ENCODE results near the gene SMAD9.

Gene SMAD9

GRCh38 chr13:36862002-36862685 lies 57.9 kb downstream of the SMAD9 start:
- no peak for DNase-seq

GRCh38 chr13:36859259-36859658 lies 60.8 kb downstream of the SMAD9 start:
- no peak for DNase-seq

- peak; percentile 52 for DNase-seq
Observed at GRCh38 chr13:36858290-36858689, 61.7 kb downstream of the SMAD9 start.

GRCh38 chr13:36857253-36857652 lies 62.8 kb downstream of the SMAD9 start:
- no peak for DNase-seq

- peak; percentile 7 for DNase-seq
Observed at GRCh38 chr13:36850790-36851438, 69.1 kb downstream of the SMAD9 start.

- DNase-seq = peak; percentile 16
Observed at GRCh38 chr13:36848199-36848982, 71.6 kb downstream of the SMAD9 start.

- DNase-seq = no peak
Observed at GRCh38 chr13:36847606-36848005, 72.4 kb downstream of the SMAD9 start.

GRCh38 chr13:36841391-36841790 lies 78.6 kb downstream of the SMAD9 start:
- DNase-seq = no peak

- DNase-seq = no peak
Observed at GRCh38 chr13:36840718-36841250, 79.3 kb downstream of the SMAD9 start.

- DNase-seq = no peak
Observed at GRCh38 chr13:36839981-36840380, 80.1 kb downstream of the SMAD9 start.

- no peak for DNase-seq
Observed at GRCh38 chr13:36839281-36839680, 80.8 kb downstream of the SMAD9 start.

GRCh38 chr13:36837354-36838092 lies 82.5 kb downstream of the SMAD9 start:
- no peak for DNase-seq

- DNase-seq = no peak
Observed at GRCh38 chr13:36834299-36834698, 85.7 kb downstream of the SMAD9 start.

GRCh38 chr13:36831291-36831690 lies 88.7 kb downstream of the SMAD9 start:
- DNase-seq = no peak

GRCh38 chr13:36829753-36830152 lies 90.3 kb downstream of the SMAD9 start:
- DNase-seq = no peak

- no peak for DNase-seq
Observed at GRCh38 chr13:36822785-36823184, 97.3 kb downstream of the SMAD9 start.

GRCh38 chr13:36820222-36820621 lies 99.8 kb downstream of the SMAD9 start:
- DNase-seq = no peak

GRCh38 chr13:36819739-36820090 lies 100.3 kb downstream of the SMAD9 start:
- DNase-seq = peak; percentile 32

GRCh38 chr13:36818804-36819738 lies 101.0 kb downstream of the SMAD9 start, which contains the start of gene RFXAP:
TSS of gene RFXAP (plus strand) at chr13:36819222. CDS start at chr13:36819358, 136 bp downstream.
- peak; percentile 87 for DNase-seq

GRCh38 chr13:36817996-36818803 lies 101.8 kb downstream of the SMAD9 start:
- DNase-seq = no peak

- DNase-seq = peak; percentile 7
Observed at GRCh38 chr13:36815062-36815461, 105.0 kb downstream of the SMAD9 start.

All from NCI-H345 (cell line).